Medulla oblongata (tissue), 1 donor: Measurements from ENCODE around the gene STH.

Experiments
- DNase-seq: peaks from one replicate; pipeline ENCODE4 v3.0.0-alpha.2; 2015; ENCODE audit errors: extremely low spot score

Gene STH

DNA sequence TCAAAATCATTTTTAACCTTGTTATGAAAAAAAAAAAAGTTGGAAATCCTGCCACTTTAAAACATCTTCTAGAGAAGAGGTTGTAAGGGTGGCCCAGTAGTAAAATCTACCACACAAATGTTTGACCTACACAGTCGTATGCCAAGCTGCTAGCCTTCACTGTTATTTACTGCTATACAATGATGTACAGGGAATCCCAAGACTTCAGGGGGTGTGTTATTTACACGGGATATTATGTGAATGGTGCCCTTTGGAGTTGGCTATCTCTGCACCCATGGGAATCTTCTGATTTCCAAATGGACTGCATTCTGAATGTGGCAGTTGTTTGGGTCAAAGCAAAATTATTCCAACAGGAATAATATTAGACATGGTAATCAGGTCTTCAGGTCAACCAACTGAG, 45.9 kb downstream of the STH start:
- no peak for DNase-seq

DNA sequence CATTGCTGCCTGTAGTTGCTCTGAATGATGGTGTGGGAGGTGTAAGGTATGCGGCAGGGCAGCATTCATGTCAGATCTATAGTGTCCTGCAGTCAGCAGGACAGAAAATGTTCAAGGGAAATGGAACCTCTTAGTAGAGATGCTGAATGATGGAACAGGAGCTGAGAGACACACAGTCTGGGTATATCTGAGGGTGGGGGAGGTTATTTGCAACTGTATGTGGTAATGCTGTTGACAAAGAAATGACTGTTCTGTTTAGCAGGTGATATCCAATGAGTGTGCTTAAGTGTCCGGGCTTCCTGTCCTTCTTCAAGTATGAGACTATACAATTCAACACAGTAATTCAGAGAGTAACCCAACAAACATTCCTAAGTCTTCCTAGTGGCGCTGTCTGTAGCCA, 46.6 kb downstream of the STH start:
- DNase-seq = no peak

DNA sequence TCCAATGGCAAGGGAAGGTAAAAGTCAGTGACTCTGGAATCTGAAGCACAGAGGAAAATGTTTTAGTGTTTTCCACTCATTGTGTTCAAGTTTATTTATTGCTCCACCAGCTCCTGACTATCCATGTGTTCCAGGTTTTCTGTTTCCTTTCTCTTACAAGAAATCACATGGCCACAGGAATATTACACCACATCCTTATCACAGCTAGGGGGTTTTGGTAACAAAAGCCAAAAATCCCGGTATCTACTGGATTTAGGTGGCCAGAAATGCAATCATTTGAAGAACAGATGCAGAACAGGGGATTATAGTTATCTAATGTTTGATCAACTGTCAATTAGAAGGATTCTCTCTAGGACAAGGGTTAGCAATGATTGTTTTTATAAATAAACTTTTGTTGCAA, 47.9 kb downstream of the STH start:
- no peak for DNase-seq

DNA sequence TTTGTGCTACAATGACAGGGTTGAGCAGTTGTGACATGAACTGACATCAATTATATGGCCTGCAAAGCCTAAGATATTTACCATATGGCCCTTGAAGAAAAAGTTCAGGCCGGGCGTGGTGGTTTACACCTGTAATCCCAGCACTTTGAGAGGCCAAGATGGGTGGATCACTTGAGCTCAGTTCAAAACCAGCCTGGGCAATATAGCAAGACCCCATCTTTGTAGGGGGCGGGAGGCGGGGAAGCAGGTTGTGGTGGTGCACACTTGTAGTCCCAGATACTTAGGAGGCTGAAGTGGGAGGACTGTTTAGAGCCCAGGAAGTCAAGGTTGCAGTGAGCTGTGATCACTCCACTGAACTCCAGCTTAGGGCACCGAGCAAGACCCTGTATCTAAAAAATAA, 48.3 kb downstream of the STH start:
- no peak for DNase-seq

- DNase-seq = no peak
Measured at GRCh38 chr17:46047856-46048255, 48.8 kb downstream of the STH start.
